Forelimb muscle (tissue), 1 donor: ENCODE measurements around the gene CDKAL1. TPM values are rescaled to one million over a fixed set of nuclear protein-coding genes. Genes with fewer than 3 reads are reported as not detected.

Experiments used
- DNase-seq: peaks from one replicate; pipeline ENCODE4 v3.0.0-alpha.2; 2013; ENCODE audit warnings: low read depth
- polyA plus RNA-seq: library from polyadenylated mRNA; unstranded; fragments of 120-200 nt; gene quantifications from one replicate; pipeline ENCODE4 v1.2.1, GENCODE V29; 2013; ENCODE audit not compliant: insufficient read length

CDKAL1 gene
- polyA plus RNA-seq, 1 donor: 12.7 TPM

- DNase-seq: no peak
Observed at GRCh38 chr6:21202521-21202920, 668.3 kb downstream of the CDKAL1 start.

- DNase-seq: no peak
Observed at GRCh38 chr6:21204951-21205350, 670.7 kb downstream of the CDKAL1 start.

- DNase-seq: no peak
Observed at GRCh38 chr6:21208081-21208795, 674.0 kb downstream of the CDKAL1 start.

- no peak for DNase-seq
Observed at GRCh38 chr6:21208796-21209186, 674.5 kb downstream of the CDKAL1 start.

- DNase-seq: no peak
Observed at GRCh38 chr6:21213492-21213891, 679.2 kb downstream of the CDKAL1 start.

- DNase-seq: no peak
Observed at GRCh38 chr6:21214738-21215448, 680.6 kb downstream of the CDKAL1 start.

- no peak for DNase-seq
Observed at GRCh38 chr6:21219241-21219640, 685.0 kb downstream of the CDKAL1 start.

GRCh38 chr6:21219856-21220255 is 685.6 kb downstream of the CDKAL1 start:
- no peak for DNase-seq

- DNase-seq: no peak
Observed at GRCh38 chr6:21220271-21220987, 686.2 kb downstream of the CDKAL1 start.

- DNase-seq: no peak
Observed at GRCh38 chr6:21222656-21223055, 688.4 kb downstream of the CDKAL1 start.

- DNase-seq: no peak
Observed at GRCh38 chr6:21225912-21226311, 691.7 kb downstream of the CDKAL1 start.

- no peak for DNase-seq
Observed at GRCh38 chr6:21227486-21227885, 693.2 kb downstream of the CDKAL1 start.

GRCh38 chr6:21228411-21228810 is 694.2 kb downstream of the CDKAL1 start:
- no peak for DNase-seq

GRCh38 chr6:21228876-21229460 is 694.7 kb downstream of the CDKAL1 start:
- DNase-seq: no peak

- DNase-seq: no peak
Observed at GRCh38 chr6:21230536-21230935, 696.3 kb downstream of the CDKAL1 start.

- no peak for DNase-seq
Observed at GRCh38 chr6:21235162-21235561, 700.9 kb downstream of the CDKAL1 start.

- DNase-seq: no peak
Observed at GRCh38 chr6:21238208-21238607, 704.0 kb downstream of the CDKAL1 start.

- no peak for DNase-seq
Observed at GRCh38 chr6:21240709-21241108, 706.5 kb downstream of the CDKAL1 start.

GRCh38 chr6:21241231-21242130 is 707.2 kb downstream of the CDKAL1 start:
- DNase-seq: no peak

- no peak for DNase-seq
Observed at GRCh38 chr6:21244897-21245470, 710.7 kb downstream of the CDKAL1 start.

GRCh38 chr6:21245488-21245887 is 711.2 kb downstream of the CDKAL1 start:
- DNase-seq: no peak
